Measurements from ENCODE around the gene NLGN1. TPM values are rescaled to one million over a fixed set of nuclear protein-coding genes. Genes with fewer than 3 reads are reported as not detected.

Gene NLGN1
- total RNA-seq, 3 donors from 2014 or later, result 0.43 to 14.3 (median 2.0) TPM

- ATAC-seq (no peak), DNase-seq (no peak)
- Histone ChIP-seq H3K9me3 (peaks cover 10% of the 10 kb centered on the region), H3K36me3 (ENCODE audit: low read depth) (no peaks in the 10 kb centered on the region), H3K4me3 (no peak overlapping the region), H3K4me1 (ENCODE audit: low read depth) (no peaks in the 10 kb centered on the region)
- intact Hi-C loops (cut with DNase I, micrococcal nuclease), result no loop called here
- no peak for TF ChIP-seq CTCF (IDR thresholded peaks at IDR 0.05)
Observed at GRCh38 chr3:174061162-174061561, 663.6 kb downstream of the NLGN1 start.

- Histone ChIP-seq H3K9me3 (peaks cover 10% of the 10 kb centered on the region), H3K4me1 (ENCODE audit: low read depth) (no peaks in the 10 kb centered on the region), H3K4me3 (no peak overlapping the region), H3K36me3 (ENCODE audit: low read depth) (no peaks in the 10 kb centered on the region)
- no peak for DNase-seq
- no peak for ATAC-seq
- intact Hi-C loops (cut with DNase I, micrococcal nuclease), result no loop called here
- no peak for TF ChIP-seq CTCF (IDR thresholded peaks at IDR 0.05)
Observed at GRCh38 chr3:174061731-174062130, 664.2 kb downstream of the NLGN1 start.

GRCh38 chr3:174062923-174063322, 665.4 kb downstream of the NLGN1 start:
- ATAC-seq, result no peak
- intact Hi-C loops (cut with DNase I, micrococcal nuclease), result no loop called here
- no peak for TF ChIP-seq CTCF (IDR thresholded peaks at IDR 0.05)

GRCh38 chr3:174068035-174068434, 670.5 kb downstream of the NLGN1 start:
- H3K9me3 ChIP-seq, result peaks cover 6% of the 10 kb centered on the region
- H3K4me1 ChIP-seq (ENCODE audit: low read depth), result no peaks in the 10 kb centered on the region
- H3K4me3 ChIP-seq, result no peak overlapping the region
- TF ChIP-seq CTCF (IDR thresholded peaks at IDR 0.05), result no peak
- DNase-seq, result no peak
- intact Hi-C loops (cut with DNase I, micrococcal nuclease), result no loop called here
- H3K36me3 ChIP-seq (ENCODE audit: low read depth), result no peaks in the 10 kb centered on the region
- no peak for ATAC-seq

More at GRCh38 chr3:174062923-174063322, 665.4 kb downstream of the NLGN1 start:
- Histone ChIP-seq H3K36me3 (ENCODE audit: low read depth) (no peaks in the 10 kb centered on the region), H3K9me3 (peaks cover 10% of the 10 kb centered on the region), H3K4me1 (ENCODE audit: low read depth) (no peaks in the 10 kb centered on the region), H3K4me3 (no peak overlapping the region)
- no peak for DNase-seq

GRCh38 chr3:174072675-174073074, 675.1 kb downstream of the NLGN1 start:
- Histone ChIP-seq H3K36me3 (ENCODE audit: low read depth) (no peaks in the 10 kb centered on the region), H3K4me3 (no peak overlapping the region), H3K4me1 (ENCODE audit: low read depth) (no peaks in the 10 kb centered on the region), H3K9me3 (no peaks in the 10 kb centered on the region)
- ATAC-seq, result no peak
- intact Hi-C loops (cut with DNase I, micrococcal nuclease), result no loop called here
- TF ChIP-seq CTCF (IDR thresholded peaks at IDR 0.05), result no peak
- no peak for DNase-seq

- Histone ChIP-seq H3K36me3 (ENCODE audit: low read depth) (no peaks in the 10 kb centered on the region), H3K4me3 (no peak overlapping the region), H3K9me3 (no peaks in the 10 kb centered on the region), H3K4me1 (ENCODE audit: low read depth) (no peaks in the 10 kb centered on the region)
- DNase-seq, result no peak
- no peak for TF ChIP-seq CTCF (IDR thresholded peaks at IDR 0.05)
- intact Hi-C loops (cut with DNase I, micrococcal nuclease), result no loop called here
- ATAC-seq, result no peak
Observed at GRCh38 chr3:174083706-174084105, 686.2 kb downstream of the NLGN1 start.
